Epithelial cell of prostate (primary cell): ENCODE data around the gene PDZD8.
A peak's percentile ranks its signal among the peaks of the same experiment; 100 is the strongest.
"Not testable (repeated sequence)": the region's sequence is repeated elsewhere in the genome, so short reads cannot be mapped to it uniquely, and the experiment has no call there.

Experiments used
- DNase-seq: peaks from one replicate; pipeline ENCODE4 v3.0.0-alpha.2; 2011; ENCODE audit warnings: low read depth, low spot score
- H3K27ac ChIP-seq: fragments of 450-650 bp; 2 replicates; pipeline ENCODE4 v1.5.1; 2017; ENCODE audit warnings: mild to moderate bottlenecking

PDZD8 gene

GRCh38 chr10:117351996-117352395 is 23.2 kb downstream of the PDZD8 start:
- DNase-seq: no peak
- no peak overlapping the region for H3K27ac ChIP-seq

- no peak overlapping the region for H3K27ac ChIP-seq
Measured at GRCh38 chr10:117351558-117351957, 23.7 kb downstream of the PDZD8 start.

DNA sequence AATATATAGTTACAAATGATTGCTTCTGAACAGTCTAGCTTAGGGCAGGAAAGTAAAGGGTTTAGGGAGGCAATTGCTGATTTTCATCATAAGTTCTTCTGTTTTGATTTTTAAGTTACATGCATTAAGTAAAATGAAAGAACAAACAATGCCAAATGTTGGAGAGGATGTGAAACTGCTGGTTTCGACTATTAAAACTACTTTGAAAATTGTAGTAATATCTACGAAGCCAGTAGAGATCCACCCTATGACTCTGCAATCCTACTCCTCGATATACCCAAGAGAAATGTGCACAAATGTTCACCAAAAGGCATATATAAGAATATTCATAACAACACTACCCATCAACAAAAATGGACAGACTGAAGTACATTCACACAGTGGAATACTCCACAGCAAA is 24.3 kb downstream of the PDZD8 start:
- no peak overlapping the region for H3K27ac ChIP-seq
- DNase-seq: no peak

More at GRCh38 chr10:117351558-117351957, 23.7 kb downstream of the PDZD8 start:
- DNase-seq: no peak

DNA sequence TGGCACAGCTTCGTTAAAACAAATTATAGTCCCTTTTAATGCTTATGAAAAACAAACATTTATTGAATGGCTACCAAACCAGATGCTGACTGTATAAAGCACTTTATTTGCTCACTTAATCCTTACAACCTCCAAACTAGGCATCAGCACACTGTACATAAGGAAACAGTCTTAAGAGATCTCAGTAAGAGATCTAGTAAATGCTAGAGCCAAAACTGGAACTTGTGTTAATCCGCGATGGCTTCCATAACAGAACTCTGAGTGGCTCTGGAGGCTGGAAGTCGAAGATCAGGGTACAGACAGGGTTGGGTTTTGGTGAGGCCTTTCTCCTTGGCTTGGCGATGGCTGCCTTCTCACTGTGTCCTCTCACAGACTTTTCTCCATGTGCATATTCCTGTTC is 27.0 kb downstream of the PDZD8 start:
- H3K27ac ChIP-seq: no peak overlapping the region
- no peak for DNase-seq

DNA sequence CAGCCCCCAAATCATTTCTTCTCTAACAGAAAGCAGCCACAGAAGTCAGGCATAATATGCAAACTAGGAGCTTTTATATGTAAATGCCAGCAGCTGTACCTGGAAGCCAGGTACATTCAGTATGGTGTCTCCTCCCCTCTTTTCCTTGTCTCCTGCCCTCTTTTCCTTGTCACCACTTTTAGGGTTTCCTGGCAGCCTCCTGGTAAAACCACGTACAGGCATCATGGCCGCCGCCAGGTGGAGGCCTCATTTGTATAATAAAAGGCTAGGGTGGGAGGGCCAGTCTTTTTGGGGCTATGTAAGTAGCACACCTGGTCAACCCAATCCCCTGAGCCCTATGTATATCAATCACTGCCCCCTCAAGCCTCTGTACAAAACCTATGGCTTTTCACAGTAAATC is 28.7 kb downstream of the PDZD8 start:
- DNase-seq: no peak

DNA sequence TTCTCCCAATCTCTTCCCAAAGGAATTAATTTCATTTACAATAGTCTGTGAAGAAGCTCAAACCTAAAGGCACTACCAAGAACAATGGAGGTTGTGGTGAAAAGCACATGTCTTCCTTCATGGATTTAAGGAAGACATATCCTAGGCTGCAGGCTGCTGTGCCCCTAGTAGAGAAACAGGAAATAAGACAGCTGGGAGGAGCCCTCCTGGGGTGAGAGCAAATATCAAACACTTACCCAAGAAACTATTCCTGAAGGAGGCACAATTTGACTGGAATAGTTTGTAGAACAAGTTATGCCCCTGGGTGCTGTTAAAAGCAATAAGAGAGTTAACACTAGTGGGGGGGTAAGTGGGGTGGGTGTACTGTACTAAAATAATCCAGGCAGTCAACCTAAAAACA is 30.1 kb downstream of the PDZD8 start:
- no peak overlapping the region for H3K27ac ChIP-seq
- no peak for DNase-seq

More for the DNA sequence above, 28.7 kb downstream of the PDZD8 start:
- no peak overlapping the region for H3K27ac ChIP-seq

- DNase-seq: no peak
- no peak overlapping the region for H3K27ac ChIP-seq
Measured at GRCh38 chr10:117342641-117343040, 32.6 kb downstream of the PDZD8 start.

- H3K27ac ChIP-seq: no peak overlapping the region
- no peak for DNase-seq
Measured at GRCh38 chr10:117341061-117341460, 34.2 kb downstream of the PDZD8 start.

GRCh38 chr10:117339979-117340378 is 35.3 kb downstream of the PDZD8 start:
- H3K27ac ChIP-seq: no peak overlapping the region
- DNase-seq: no peak

DNA sequence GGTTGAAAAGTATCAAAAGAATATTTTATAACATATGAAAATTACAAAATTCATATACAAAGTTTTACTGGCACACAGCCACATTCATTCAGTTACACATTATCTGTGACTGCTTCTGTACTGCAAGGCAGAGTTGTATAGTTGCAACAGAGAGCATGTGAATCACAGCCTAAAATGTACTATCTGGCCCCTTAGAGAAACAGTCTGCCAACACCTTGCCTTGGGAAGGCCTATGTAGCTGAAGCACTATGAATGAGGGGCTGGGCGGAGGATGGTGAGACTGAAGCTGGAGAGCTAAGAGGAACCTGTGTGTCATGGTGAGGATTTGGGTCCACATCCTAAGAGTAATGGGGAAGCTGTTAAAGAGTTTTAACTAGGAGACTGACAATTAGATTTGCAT is 35.7 kb downstream of the PDZD8 start:
- no peak for DNase-seq
- H3K27ac ChIP-seq: no peak overlapping the region

GRCh38 chr10:117334926-117335325 is 40.3 kb downstream of the PDZD8 start:
- no peak overlapping the region for H3K27ac ChIP-seq
- DNase-seq: no peak

DNA sequence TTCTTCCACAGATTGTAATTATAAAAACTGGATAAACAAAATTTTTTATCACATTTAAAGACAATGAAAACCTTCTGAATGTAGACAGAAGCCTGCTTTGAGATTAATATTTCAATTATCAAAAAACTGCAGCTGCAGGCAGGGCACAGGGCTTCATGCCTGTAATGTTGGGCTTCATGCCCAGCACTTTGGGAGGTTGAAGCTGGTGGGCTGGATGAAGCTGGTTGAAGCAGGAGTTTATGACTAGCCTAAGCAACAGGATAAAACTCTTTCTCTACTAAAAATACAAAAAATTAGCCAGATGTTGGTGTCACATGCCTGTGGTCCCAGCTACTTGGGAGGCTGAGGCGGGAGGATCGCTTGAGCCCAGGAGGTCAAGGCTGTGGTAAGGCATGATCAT is 41.2 kb downstream of the PDZD8 start:
- DNase-seq: no peak
- H3K27ac ChIP-seq: no peak overlapping the region

DNA sequence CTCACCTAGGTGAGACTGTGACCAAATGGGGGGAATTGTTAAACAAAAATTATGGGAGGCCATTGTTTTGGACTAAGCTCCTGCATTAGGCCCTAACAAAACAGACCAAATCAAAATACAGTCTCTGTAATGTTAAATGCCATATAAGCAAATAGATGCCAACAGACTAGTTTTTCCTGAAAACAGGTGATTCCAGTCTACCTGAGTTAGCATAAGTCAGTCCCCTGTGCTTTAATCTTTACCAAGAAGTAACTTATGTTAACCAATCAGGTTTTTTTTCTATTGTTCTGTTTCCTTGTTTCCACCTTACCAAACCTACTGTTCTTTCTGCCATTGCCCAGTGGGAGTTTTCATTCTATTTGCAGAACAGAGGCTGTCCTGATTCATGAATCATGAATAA is 48.0 kb downstream of the PDZD8 start:
- H3K27ac ChIP-seq: no peak overlapping the region
- no peak for DNase-seq

- no peak for DNase-seq
Measured at GRCh38 chr10:117324367-117324766, 50.9 kb downstream of the PDZD8 start.

GRCh38 chr10:117322260-117322659 is 53.0 kb downstream of the PDZD8 start:
- DNase-seq: no peak
- no peak overlapping the region for H3K27ac ChIP-seq

More at GRCh38 chr10:117324367-117324766, 50.9 kb downstream of the PDZD8 start:
- H3K27ac ChIP-seq: no peak overlapping the region

GRCh38 chr10:117320050-117320665 is 55.1 kb downstream of the PDZD8 start:
- no peak for DNase-seq
- no peak overlapping the region for H3K27ac ChIP-seq

DNA sequence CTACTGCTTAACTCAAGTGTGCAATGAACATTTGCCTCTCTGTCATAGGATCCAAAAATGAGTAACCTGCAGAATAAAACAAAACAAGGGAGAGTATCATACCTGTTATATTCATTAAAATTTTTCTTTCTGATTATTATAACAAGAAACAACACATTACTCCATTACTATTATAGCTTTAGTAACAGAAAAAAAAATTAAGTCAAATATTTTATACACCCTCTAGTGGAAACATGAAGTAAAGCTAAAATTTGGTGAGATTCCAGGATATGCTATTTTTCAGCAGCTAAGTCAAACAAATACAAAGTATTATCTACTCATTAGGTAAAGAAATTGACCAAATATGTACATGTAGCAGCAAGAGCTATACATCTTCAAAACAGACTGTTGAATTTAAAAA is 56.3 kb downstream of the PDZD8 start:
- no peak for DNase-seq
- no peak overlapping the region for H3K27ac ChIP-seq

DNA sequence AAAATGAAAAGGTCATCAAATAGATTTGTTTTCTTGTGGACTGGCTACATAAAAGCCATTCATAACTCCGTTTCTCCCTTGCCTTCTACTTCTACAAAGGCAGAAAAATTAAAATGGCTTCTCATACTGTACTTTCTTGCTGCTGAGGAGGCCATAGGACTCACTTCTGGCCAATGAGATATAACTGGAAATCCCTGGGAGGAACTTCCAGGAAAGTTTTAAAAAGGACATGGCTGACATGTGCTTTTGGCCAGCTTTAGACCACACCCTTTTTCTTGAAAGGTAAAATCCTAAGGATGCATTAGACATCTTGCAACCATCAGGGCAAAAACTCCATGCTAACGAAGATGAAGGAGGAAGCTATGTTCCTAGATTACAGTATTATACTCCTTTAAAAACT is 58.5 kb downstream of the PDZD8 start:
- DNase-seq: no peak
- H3K27ac ChIP-seq: no peak overlapping the region

DNA sequence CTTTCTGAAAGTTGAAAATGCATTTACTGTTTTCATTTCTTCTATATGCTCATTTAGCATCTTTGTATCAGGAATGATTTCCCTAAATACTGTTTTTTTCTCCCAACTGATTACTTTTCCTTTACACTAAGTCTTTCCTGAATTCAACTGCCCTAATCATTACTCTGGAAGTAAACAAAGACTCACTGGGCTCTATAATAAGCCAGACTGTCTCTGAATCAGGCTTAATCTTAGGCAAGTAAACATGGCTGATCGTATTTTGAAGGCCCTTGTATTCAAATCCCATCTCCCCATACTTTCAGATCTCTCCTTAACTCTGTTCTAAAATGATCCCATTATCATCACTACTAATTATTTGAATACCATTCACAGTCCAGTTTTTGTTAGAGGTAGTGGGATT is 61.6 kb downstream of the PDZD8 start:
- no peak for DNase-seq
- no peak overlapping the region for H3K27ac ChIP-seq

GRCh38 chr10:117312430-117312829 is 62.8 kb downstream of the PDZD8 start:
- no peak overlapping the region for H3K27ac ChIP-seq
- DNase-seq: peak; percentile 2

DNA sequence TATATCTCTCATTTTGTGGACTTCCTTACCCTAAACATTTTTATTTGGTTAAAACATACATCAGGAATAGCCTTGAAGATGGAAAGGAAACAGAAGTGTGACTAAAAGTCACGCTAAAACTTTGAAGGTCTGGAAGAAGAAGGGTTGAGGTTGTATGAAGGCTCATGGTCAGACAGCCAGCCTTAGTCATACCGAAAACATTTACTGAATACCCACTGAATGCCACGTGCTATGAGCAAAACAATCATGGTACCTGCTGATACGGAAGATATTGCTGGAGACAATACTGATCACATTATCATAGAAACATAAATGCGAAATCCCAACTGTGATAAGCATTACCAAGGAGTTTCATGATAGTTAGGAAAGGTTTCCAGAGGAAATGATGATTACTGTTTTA is 64.0 kb downstream of the PDZD8 start:
- no peak overlapping the region for H3K27ac ChIP-seq
- DNase-seq: no peak

DNA sequence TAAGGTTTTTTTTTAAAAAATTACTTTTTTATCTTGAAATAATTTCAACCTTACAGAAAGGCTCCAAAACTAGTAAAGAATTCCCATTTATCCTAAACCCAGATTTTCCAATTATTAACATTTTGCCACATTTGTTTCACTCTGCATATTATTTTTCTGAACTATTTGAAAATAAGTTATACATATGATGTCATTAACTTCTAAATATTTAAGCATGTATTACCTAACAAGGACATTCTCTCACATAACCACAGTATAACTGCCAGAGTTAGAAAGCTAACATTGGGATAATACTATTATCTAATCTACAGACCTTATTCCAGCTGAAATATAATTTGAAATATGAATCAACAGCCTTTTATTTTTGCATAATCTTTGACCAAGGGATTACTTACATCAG is 68.6 kb downstream of the PDZD8 start:
- no peak overlapping the region for H3K27ac ChIP-seq
- DNase-seq: no peak

DNA sequence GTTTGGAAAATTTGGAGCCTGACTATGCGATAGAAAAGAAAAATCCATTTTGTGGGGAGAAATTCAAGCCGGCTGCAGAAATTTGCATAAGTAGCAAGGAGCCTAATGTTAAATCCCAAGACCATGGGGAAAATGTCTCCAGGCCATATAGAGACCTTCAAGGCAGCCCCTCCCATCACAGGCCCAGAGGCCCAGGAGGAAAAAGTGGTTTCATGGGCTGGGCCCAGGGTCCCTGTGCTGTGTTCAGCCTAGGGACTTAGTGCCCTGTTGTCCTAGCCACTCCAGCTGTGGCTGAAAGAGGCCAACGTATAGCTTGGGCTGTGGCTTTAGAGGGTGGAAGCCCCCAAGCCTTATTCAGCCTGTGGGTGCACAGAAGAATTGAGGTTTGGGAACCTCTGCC is 71.8 kb downstream of the PDZD8 start:
- H3K27ac ChIP-seq, DNase-seq: not testable (repeated sequence)
